Adrenal gland (tissue), 12 donors: ENCODE measurements around the gene PKNOX2. TPM values are rescaled to one million over a fixed set of nuclear protein-coding genes. Genes with fewer than 3 reads are reported as not detected.

Experiments used
- DNase-seq, 7 donors: peaks; one replicate each; pipeline ENCODE4 v3.0.0-alpha.2; 2019 to 2020
- H3K27ac ChIP-seq, 5 donors: fragments of 200-600 bp; sonication (generic) in 4 of 5; 1 replicate in 3 of 5; 2 replicates in 2 of 5; pipeline versions ENCODE4 v1.5.1 to v1.8.0; 2016 to 2020; ENCODE audit warnings: mild to moderate bottlenecking in 1 of 5
- H3K27me3 ChIP-seq: fragments of 200-600 bp; 2 replicates; pipeline ENCODE4 v1.8.0; 2021
- H3K36me3 ChIP-seq, 2 donors: fragments of 200-600 bp; replicated peaks in 1 of 2; 1 replicate in 1 of 2; 2 replicates in 1 of 2; pipeline versions ENCODE4 v1.5.1 to v1.8.0; 2018 to 2022
- H3K4me1 ChIP-seq, 2 donors: fragments of 200-600 bp; replicated peaks in 1 of 2; 1 replicate in 1 of 2; 2 replicates in 1 of 2; pipeline versions ENCODE4 v1.5.1 to v1.8.0; 2018 to 2021
- H3K4me3 ChIP-seq, 4 donors: fragments of 200-600 bp; sonication (generic) in 3 of 4; one replicate each; pipeline ENCODE4 v1.5.1; 2016 to 2018
- H3K9me3 ChIP-seq, 3 donors: fragments of 200-600 bp; sonication (generic) in 1 of 3; replicated peaks in 1 of 3; 1 replicate in 2 of 3; 2 replicates in 1 of 3; pipeline versions ENCODE4 v1.5.1 to v1.8.0; 2016 to 2021
- CTCF ChIP-seq, 6 experiments: fragments of 450-650 bp in 4 of 6; fragments of 200-600 bp in 2 of 6; sonication (generic) in 1 of 6; IDR thresholded peaks; 1 replicate in 5 of 6; 2 replicates in 1 of 6; pipeline versions ENCODE4 v1.5.1 to v1.8.0; 2016 to 2021; ENCODE audit warnings: antibody characterized with exemption in 6 of 6, mild to moderate bottlenecking in 2 of 6, moderate library complexity in 1 of 6
- POLR2A ChIP-seq, 2 donors: fragments of 450-650 bp; IDR thresholded peaks; one replicate each; pipeline ENCODE4 v1.6.1; 2017; ENCODE audit warnings: antibody characterized with exemption in 2 of 2, mild to moderate bottlenecking in 2 of 2, moderate library complexity in 1 of 2
- WGBS, 4 donors: extraction: QIAGEN DNeasy Blood & Tissue Kit in 2 of 4; methylation state at CpG; one replicate each; pipeline versions ENCODE4 v1.1.5 to v1.1.7; 2013 to 2017; 5-methylcytosine and 5-hydroxymethylcytosine counted together
- intact Hi-C, 2 donors: fragments of 100-400 bp; cut with DNase I; formaldehyde crosslinking; loops; one replicate each; pipeline versions ENCODE4 v1.14.1 to v1.15.0; 2022 to 2023
- polyA plus RNA-seq, 3 donors: library from polyadenylated mRNA; stranded (reverse); fragments of 200-250 nt in 2 of 3; fragments of 350-450 nt in 1 of 3; fragmentation: Illumina TruSeq in 1 of 3; extraction: RNeasy Lipid Tissue Mini Kit (QIAGEN cat#74804) in 1 of 3; gene quantifications; one replicate each; pipeline ENCODE4 v1.2.3, GENCODE V29; 2013 to 2014
- total RNA-seq, 9 donors: library from RNA; depleted of rRNA in 4 of 9; stranded (reverse); fragments of >200 nt in 4 of 9; fragments of 120-200 nt in 1 of 9; fragmentation: NEBNext Ultra II Directional in 1 of 9; extraction: Animal tissue kit (Norgen Biotek cat#: 25700) in 1 of 9; gene quantifications; one replicate each; pipeline versions ENCODE4 v1.1.0 to v1.2.4, GENCODE V29; 2013 to 2023
- donor health status: healthy with polysubstance abuse.
- donor health status: Bipolar disorder and iron deficiency.
- donor health status: DM: yes; HTN: yes; CAD: no.
- donor health status: DM: no; HTN: no; CAD: no.
- donor health status: DM: no; HTN: no; CAD: no.
- donor health status: DM: yes; HTN: yes; CAD: no.

Gene PKNOX2
- total and polyA plus RNA-seq, 12 donors: 1.2 to 34.7 (median 3.1) TPM

- Histone ChIP-seq H3K9me3 (no peaks in the 10 kb centered on the region), H3K36me3 (no peaks in the 10 kb centered on the region), H3K4me1 (peaks cover 0 to 2% of the 10 kb centered on the region in 2 donors), H3K27ac (no peak overlapping the region), H3K27me3 (no peaks in the 10 kb centered on the region), H3K4me3 (no peak overlapping the region)
- intact Hi-C loops: no loop called here
- TF ChIP-seq POLR2A (IDR thresholded peaks at IDR 0.05): no peak
- no peak for TF ChIP-seq CTCF (IDR thresholded peaks at IDR 0.05)
- no peak for DNase-seq
- whole genome bisulfite sequencing, 4 donors: 81 to 91% (median 85%) methylated on average over 4 to 8 of the region's 8 CpGs
Observed at GRCh38 chr11:125174686-125175085, 10.1 kb downstream of the PKNOX2 start.

GRCh38 chr11:125175166-125175565, 10.6 kb downstream of the PKNOX2 start:
- 74 to 86% (median 77%) methylated on average over 3 to 4 of the region's 4 CpGs for WGBS, 4 donors
- intact Hi-C loops: no loop called here
- TF ChIP-seq POLR2A (IDR thresholded peaks at IDR 0.05) (no peak), CTCF (IDR thresholded peaks at IDR 0.05) (no peak)
- H3K4me1 ChIP-seq: no peaks in the 10 kb centered on the region
- H3K27me3 ChIP-seq: no peaks in the 10 kb centered on the region
- no peak for DNase-seq
- H3K36me3 ChIP-seq: no peaks in the 10 kb centered on the region
- no peak overlapping the region for H3K4me3 ChIP-seq
- H3K9me3 ChIP-seq: no peaks in the 10 kb centered on the region
- no peak overlapping the region for H3K27ac ChIP-seq

GRCh38 chr11:125175896-125176575, 11.5 kb downstream of the PKNOX2 start:
- no peak for DNase-seq
- Histone ChIP-seq H3K27ac (no peak overlapping the region), H3K9me3 (no peaks in the 10 kb centered on the region), H3K4me1 (no peaks in the 10 kb centered on the region), H3K36me3 (no peaks in the 10 kb centered on the region), H3K27me3 (no peaks in the 10 kb centered on the region), H3K4me3 (no peak overlapping the region)
- intact Hi-C loops: no loop called here
- TF ChIP-seq CTCF (IDR thresholded peaks at IDR 0.05) (no peak), POLR2A (IDR thresholded peaks at IDR 0.05) (no peak)
- 65 to 78% (median 70%) methylated on average over 10 to 15 of the region's 15 CpGs for WGBS, 4 donors

GRCh38 chr11:125176866-125177265, 12.3 kb downstream of the PKNOX2 start:
- no peak for DNase-seq
- H3K9me3 ChIP-seq: no peaks in the 10 kb centered on the region
- no peaks in the 10 kb centered on the region for H3K27me3 ChIP-seq
- H3K36me3 ChIP-seq: no peaks in the 10 kb centered on the region
- WGBS, 4 donors: 58 to 85% (median 76%) methylated on average over 5 of the region's 5 CpGs
- TF ChIP-seq POLR2A (IDR thresholded peaks at IDR 0.05): no peak
- TF ChIP-seq CTCF (IDR thresholded peaks at IDR 0.05): no peak
- no peaks in the 10 kb centered on the region for H3K4me1 ChIP-seq
- no peak overlapping the region for H3K27ac ChIP-seq
- intact Hi-C loops: no loop called here
- no peak overlapping the region for H3K4me3 ChIP-seq
